GM12865 (cell line): ENCODE measurements around the gene PBLD.

Experiments
- DNase-seq: peaks from one replicate; pipeline ENCODE4 v3.0.0; 2010; ENCODE audit warnings: low read depth
- H3K4me3 ChIP-seq: 2 replicates; pipeline ENCODE4 v1.5.1; 2011; ENCODE audit warnings: mild to moderate bottlenecking, low read depth, low read length, control low read depth
- TF ChIP-seq, protein P1 (sequence below): IDR thresholded peaks from 2 replicates; pipeline ENCODE4 v1.5.1; 2011; ENCODE audit warnings: low read length, control low read depth, low read depth, inconsistent platforms; ENCODE audit not compliant: insufficient read depth; ENCODE audit errors: missing control alignments

The PBLD gene

DNA sequence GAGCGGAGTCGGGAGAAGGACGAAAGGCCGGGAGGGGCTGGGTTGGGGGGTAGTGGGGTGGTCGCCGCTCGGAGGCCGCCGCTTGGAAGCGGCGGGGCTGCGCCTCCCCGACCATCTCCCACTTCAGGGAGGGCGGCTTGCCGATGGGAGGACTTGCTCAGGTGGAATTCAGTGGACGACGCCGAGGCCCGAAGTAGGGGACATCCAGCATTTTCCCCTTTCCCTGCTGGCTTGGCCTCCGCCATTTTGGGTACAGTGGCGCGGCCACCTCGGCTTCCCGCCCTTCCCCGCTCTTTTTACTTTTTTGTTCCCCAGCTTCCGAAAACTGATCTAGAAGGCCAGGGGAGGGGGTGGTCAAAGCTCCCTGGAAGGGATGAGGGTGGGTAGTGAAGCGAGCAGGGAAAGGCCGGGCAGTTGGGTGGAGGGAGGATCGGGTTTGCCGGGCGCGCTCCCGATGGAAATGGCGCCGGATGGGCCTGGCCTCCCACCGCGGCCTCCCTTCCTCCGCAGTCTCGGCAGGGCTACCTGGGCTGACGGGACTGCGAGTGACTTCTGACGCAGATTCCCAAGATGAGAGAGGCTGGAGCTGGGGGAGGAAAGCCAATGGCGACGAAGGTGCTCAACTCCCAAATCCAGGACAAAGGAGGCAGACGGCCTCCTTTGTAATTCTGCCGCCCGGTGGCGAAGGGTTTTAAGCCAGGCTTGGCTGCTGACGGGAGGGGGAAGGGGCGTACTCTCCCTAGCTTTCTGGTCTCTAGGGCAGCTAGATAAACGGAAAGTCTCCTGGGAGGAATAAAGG, at the start of gene PBLD:
Gene PBLD (minus strand): TSS at position 670 of the 799 bp plus-strand sequence. CDS start 26,084 bp downstream, outside the sequence.
- TF ChIP-seq, protein P1, sequence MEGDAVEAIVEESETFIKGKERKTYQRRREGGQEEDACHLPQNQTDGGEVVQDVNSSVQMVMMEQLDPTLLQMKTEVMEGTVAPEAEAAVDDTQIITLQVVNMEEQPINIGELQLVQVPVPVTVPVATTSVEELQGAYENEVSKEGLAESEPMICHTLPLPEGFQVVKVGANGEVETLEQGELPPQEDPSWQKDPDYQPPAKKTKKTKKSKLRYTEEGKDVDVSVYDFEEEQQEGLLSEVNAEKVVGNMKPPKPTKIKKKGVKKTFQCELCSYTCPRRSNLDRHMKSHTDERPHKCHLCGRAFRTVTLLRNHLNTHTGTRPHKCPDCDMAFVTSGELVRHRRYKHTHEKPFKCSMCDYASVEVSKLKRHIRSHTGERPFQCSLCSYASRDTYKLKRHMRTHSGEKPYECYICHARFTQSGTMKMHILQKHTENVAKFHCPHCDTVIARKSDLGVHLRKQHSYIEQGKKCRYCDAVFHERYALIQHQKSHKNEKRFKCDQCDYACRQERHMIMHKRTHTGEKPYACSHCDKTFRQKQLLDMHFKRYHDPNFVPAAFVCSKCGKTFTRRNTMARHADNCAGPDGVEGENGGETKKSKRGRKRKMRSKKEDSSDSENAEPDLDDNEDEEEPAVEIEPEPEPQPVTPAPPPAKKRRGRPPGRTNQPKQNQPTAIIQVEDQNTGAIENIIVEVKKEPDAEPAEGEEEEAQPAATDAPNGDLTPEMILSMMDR = peak; percentile 34
- peak within 1 kb of the TSS; percentile 82 for H3K4me3 ChIP-seq
- peak; percentile 77 for DNase-seq

DNA sequence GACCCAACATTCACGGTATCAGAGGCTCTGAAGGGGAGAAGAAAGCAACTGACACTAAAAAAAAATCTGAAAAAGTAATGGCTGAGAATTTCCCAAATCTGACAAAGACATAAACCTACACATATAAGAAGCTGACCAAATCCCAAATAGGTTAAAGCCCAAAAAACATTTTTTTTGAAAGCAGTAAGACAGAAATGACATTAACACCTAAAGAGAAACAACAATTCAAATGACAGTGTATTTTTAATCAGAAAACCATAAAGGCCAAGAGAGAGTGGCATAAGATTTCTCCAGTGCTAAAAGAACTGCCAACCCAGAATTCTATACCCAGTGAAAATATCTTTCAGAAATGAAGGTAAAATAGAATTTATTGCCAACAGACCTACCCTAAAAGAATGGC, 38.9 kb upstream of the PBLD start:
- TF ChIP-seq, protein P1 = no peak
- DNase-seq = no peak
- H3K4me3 ChIP-seq = no peak overlapping the region

GRCh38 chr10:68367121-68367520, 34.4 kb upstream of the PBLD start:
- DNase-seq = no peak
- TF ChIP-seq, protein P1 = no peak
- no peak overlapping the region for H3K4me3 ChIP-seq

- H3K4me3 ChIP-seq = no peak overlapping the region
- no peak for DNase-seq
- TF ChIP-seq, protein P1 = no peak
Observed at GRCh38 chr10:68366600-68366999, 33.9 kb upstream of the PBLD start.

GRCh38 chr10:68365611-68366010, 32.9 kb upstream of the PBLD start:
- H3K4me3 ChIP-seq = no peak overlapping the region
- TF ChIP-seq, protein P1 = no peak
- DNase-seq = no peak

GRCh38 chr10:68364101-68364886, 31.6 kb upstream of the PBLD start:
- H3K4me3 ChIP-seq = no peak overlapping the region
- no peak for DNase-seq
- TF ChIP-seq, protein P1 = no peak

- H3K4me3 ChIP-seq = no peak overlapping the region
- TF ChIP-seq, protein P1 = no peak
- DNase-seq = no peak
Observed at GRCh38 chr10:68362590-68362989, 29.9 kb upstream of the PBLD start.
